ENCODE measurements around the gene NCOA1. TPM values are rescaled to one million over a fixed set of nuclear protein-coding genes. Genes with fewer than 3 reads are reported as not detected.
"Not testable (repeated sequence)": the region's sequence is repeated elsewhere in the genome, so short reads cannot be mapped to it uniquely, and the experiment has no call there.

The NCOA1 gene
- total and polyA plus RNA-seq, 8 donors: 6.2 to 27.0 (median 17.3) TPM

- Histone ChIP-seq H3K27ac (no peak overlapping the region), H3K4me3 (no peak overlapping the region), H3K9me3 (no peaks in the 10 kb centered on the region), H3K36me3 (no peaks in the 10 kb centered on the region), H3K27me3 (no peaks in the 10 kb centered on the region), H3K4me1 (no peaks in the 10 kb centered on the region)
- no peak for DNase-seq
- no peak for ATAC-seq
- TF ChIP-seq CTCF (IDR thresholded peaks at IDR 0.05): no peak
- no peak for FAIRE-seq
- intact Hi-C loops (cut with DNase I): no loop called here
- WGBS, 2 donors: 92 to 98% methylated on average over 1 of the region's 1 CpG
These were observed 55.6 kb downstream of the NCOA1 start for GRCh38 chr2:24546669-24547068.

DNA sequence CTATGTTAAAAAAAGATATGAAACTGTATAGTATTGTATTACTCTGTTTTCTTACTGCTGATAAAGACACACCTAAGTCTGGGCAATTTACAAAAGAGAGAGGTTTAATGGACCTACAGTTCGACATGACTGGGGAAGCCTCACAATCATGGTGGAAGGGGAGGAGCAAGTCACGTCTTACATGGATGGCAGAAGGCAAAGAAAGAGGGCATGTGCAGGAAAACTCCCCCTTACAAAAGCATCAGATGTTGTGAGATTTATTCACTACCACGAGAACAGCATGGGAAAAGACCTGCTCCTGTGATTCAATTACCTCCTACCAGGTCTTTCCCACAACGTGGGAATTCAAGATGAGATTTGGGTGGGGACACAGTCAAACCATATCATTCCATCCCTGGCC lies 57.0 kb downstream of the NCOA1 start:
- no peak for FAIRE-seq
- no peaks in the 10 kb centered on the region for H3K27me3 ChIP-seq
- no peak overlapping the region for H3K4me3 ChIP-seq
- WGBS, 2 donors: 82 to 85% methylated on average over 4 of the region's 4 CpGs
- H3K27ac ChIP-seq: no peak overlapping the region
- no peaks in the 10 kb centered on the region for H3K4me1 ChIP-seq
- no peaks in the 10 kb centered on the region for H3K9me3 ChIP-seq
- no peak for DNase-seq
- no peaks in the 10 kb centered on the region for H3K36me3 ChIP-seq
- no peak for TF ChIP-seq CTCF (IDR thresholded peaks at IDR 0.05)
- intact Hi-C loops (cut with DNase I): no loop called here
- ATAC-seq: no peak

- H3K4me1 ChIP-seq; H3K27me3 ChIP-seq; H3K9me3 ChIP-seq; DNase-seq; H3K36me3 ChIP-seq; FAIRE-seq; H3K27ac ChIP-seq; intact Hi-C loops (cut with DNase I); ATAC-seq; H3K4me3 ChIP-seq: not testable (repeated sequence)
- WGBS, 2 donors: 86 to 90% methylated on average over 2 of the region's 2 CpGs
These were observed 59.2 kb downstream of the NCOA1 start for GRCh38 chr2:24550301-24550700.

- no peak for ATAC-seq
- no peaks in the 10 kb centered on the region for H3K27me3 ChIP-seq
- H3K36me3 ChIP-seq: no peaks in the 10 kb centered on the region
- H3K9me3 ChIP-seq: no peaks in the 10 kb centered on the region
- no peaks in the 10 kb centered on the region for H3K4me1 ChIP-seq
- no peak overlapping the region for H3K27ac ChIP-seq
- TF ChIP-seq CTCF (IDR thresholded peaks at IDR 0.05): no peak
- no peak for DNase-seq
- intact Hi-C loops (cut with DNase I): no loop called here
- no peak for FAIRE-seq
- H3K4me3 ChIP-seq: no peak overlapping the region
- WGBS, 2 donors: 82 to 84% methylated on average over 2 of the region's 2 CpGs
These were observed 60.0 kb downstream of the NCOA1 start for GRCh38 chr2:24551016-24551415.

GRCh38 chr2:24552836-24553235 lies 61.8 kb downstream of the NCOA1 start:
- Histone ChIP-seq H3K27ac (no peak overlapping the region), H3K4me3 (no peak overlapping the region), H3K27me3 (no peaks in the 10 kb centered on the region), H3K4me1 (no peaks in the 10 kb centered on the region), H3K9me3 (no peaks in the 10 kb centered on the region), H3K36me3 (no peaks in the 10 kb centered on the region)
- no peak for TF ChIP-seq CTCF (IDR thresholded peaks at IDR 0.05)
- no peak for ATAC-seq
- no peak for DNase-seq
- 77% methylated on average over 5 of the region's 5 CpGs for WGBS, 2 donors
- intact Hi-C loops (cut with DNase I): no loop called here
- no peak for FAIRE-seq

Measured in pancreas (tissue), 10 donors.